Measurements from ENCODE around the gene TPCN2. TPM values are rescaled to one million over a fixed set of nuclear protein-coding genes. Genes with fewer than 3 reads are reported as not detected.

Gene TPCN2
- total and polyA plus RNA-seq, 2 of the 8 experiments (the other 6 are each of a cell fraction or from before 2014, with no cell fraction given), result 9.7 to 18.6 TPM

DNA sequence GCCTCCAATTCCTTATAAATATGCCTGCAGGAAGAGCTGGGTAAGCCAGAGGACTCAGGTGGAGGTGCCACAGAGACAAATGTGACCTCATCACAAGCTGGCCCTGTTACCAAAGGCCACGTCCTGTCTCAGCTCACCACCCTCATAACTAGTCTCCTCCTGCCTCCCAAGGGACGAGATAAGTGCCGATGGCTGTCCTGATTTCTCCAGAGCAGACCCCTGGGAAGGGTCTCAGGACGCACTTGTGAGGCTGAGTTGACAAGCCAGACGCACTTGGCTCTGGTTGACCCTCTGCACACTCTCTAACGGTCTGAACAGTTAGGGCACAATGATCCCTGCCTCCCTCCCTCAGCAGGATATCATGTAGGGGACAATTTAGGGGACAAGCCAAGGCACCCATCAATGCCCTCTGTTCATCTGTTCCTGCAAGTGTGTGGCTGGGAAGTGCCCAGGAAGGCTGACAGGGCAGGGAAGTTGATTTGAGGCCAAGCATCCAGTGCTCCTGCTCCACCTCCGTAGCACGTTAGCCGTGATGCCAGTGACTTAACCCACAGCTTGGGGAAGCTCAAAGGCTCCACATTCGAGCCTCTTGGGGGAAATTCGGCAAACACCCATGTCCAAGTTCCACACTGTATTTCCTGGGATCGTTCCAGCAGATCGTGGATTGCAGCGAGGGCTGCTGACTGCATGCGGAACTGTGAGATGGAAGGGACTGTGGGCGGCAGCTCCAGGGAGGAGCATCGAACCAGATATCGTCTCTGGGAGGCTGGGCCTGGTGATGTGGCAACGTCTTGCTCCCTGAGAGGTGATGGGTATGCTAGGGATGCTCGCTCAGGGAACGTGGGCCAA is 109.8 kb downstream of the TPCN2 start:
- Histone ChIP-seq H4K8ac (ENCODE audit: extremely low read depth, insufficient read depth, low read length) (peak overlapping the region; percentile 14; the same call in 1 of the 2 replicates), H2BK120ac (replicated peaks; ENCODE audit: low read depth, low read length) (no peak overlapping the region), H3K27me3 (replicated peaks in 1 of 4; ENCODE audit: control insufficient read depth in 3 of 4, extremely low read depth in 1 of 4, insufficient read depth in 3 of 4, low read length in 3 of 4) (no peaks in the 10 kb centered on the region), H3K4ac (replicated peaks; ENCODE audit: insufficient read length, low read depth, low read length) (no peak overlapping the region), H3K23me2 (ENCODE audit: low read depth, low read length) (no peaks in the 10 kb centered on the region), H3K79me2 (ENCODE audit: control insufficient read depth in 1 of 2, insufficient read depth in 2 of 2, low read length in 2 of 2) (no peaks in the 10 kb centered on the region), H2BK5ac (ENCODE audit: low read depth, low read length) (no peak overlapping the region; the same call in 1 of the 2 replicates), H3K18ac (ENCODE audit: extremely low read depth, low read length) (no peak overlapping the region), H3K4me2 (ENCODE audit: insufficient read depth in 1 of 2, low read depth in 2 of 2, low read length in 2 of 2) (no peak overlapping the region), H3K36me3 (ENCODE audit: control insufficient read depth in 2 of 4, insufficient read depth in 4 of 4, low read length in 3 of 4) (no peaks in the 10 kb centered on the region), H3K9me3 (ENCODE audit: insufficient read depth in 2 of 2, low read depth in 1 of 2, low read length in 1 of 2) (no peaks in the 10 kb centered on the region), H3K23ac (ENCODE audit: insufficient read length) (no peak overlapping the region), H3K56ac (replicated peaks; ENCODE audit: insufficient read length, low read depth, low read length) (no peak overlapping the region), H3K14ac (ENCODE audit: insufficient read length) (no peak overlapping the region), H3K4me3 (ENCODE audit: extremely low read depth in 1 of 4, insufficient read depth in 2 of 4, low read depth in 3 of 4, low read length in 4 of 4) (no peak overlapping the region), H4K5ac (ENCODE audit: insufficient read length, low read depth, low read length) (no peak overlapping the region), H2BK15ac (ENCODE audit: low read length) (no peak overlapping the region), H3K4me1 (replicated peaks in 1 of 4; ENCODE audit: control insufficient read depth in 3 of 4, insufficient read depth in 4 of 4, low read length in 3 of 4) (no peaks in the 10 kb centered on the region), H2AK5ac (ENCODE audit: low read depth, low read length) (no peak overlapping the region), H2BK12ac (ENCODE audit: low read depth, low read length) (no peak overlapping the region; the same call in 1 of the 2 replicates), H2AFZ (ENCODE audit: low read length) (no peak overlapping the region), H3K79me1 (ENCODE audit: low read depth, low read length) (no peaks in the 10 kb centered on the region), H4K91ac (replicated peaks; ENCODE audit: insufficient read length, low read length) (peak overlapping the region; percentile 47), H3K27ac (ENCODE audit: low read depth, low read length) (no peak overlapping the region), H2BK20ac (ENCODE audit: low read length) (no peak overlapping the region), H4K20me1 (replicated peaks in 1 of 2; ENCODE audit: control insufficient read depth in 1 of 2, insufficient read depth in 2 of 2, low read length in 2 of 2) (no peaks in the 10 kb centered on the region), H3K9ac (replicated peaks in 1 of 4; ENCODE audit: extremely low read depth in 1 of 4, low read depth in 3 of 4, low read length in 3 of 4) (no peak overlapping the region)
- no peak for FAIRE-seq
- ChIA-PET CTCF (ENCODE audit: partially characterized antibody) (interaction anchor here (0.8 to 1.4 kb wide), 3 partner anchors 11 to 53 kb away, joined by 3 to 7 read pairs (median 4); no protein-coding TSS in a partner anchor), POLR2A (ENCODE audit: partially characterized antibody) (no interaction called here)
- 85% methylated on average over 21 of the region's 21 CpGs; no CpG with 5 or more reads in 1 of the 2 experiments for WGBS, 2 experiments (ENCODE audit: extremely low coverage in 1 of 2, insufficient coverage in 1 of 2, insufficient read length in 1 of 2, insufficient replicate concordance in 2 of 2, low coverage in 1 of 2, low lambda C conversion rate in 2 of 2, missing lambda C conversion rate in 1 of 2)
- DNase-seq (ENCODE audit: low read depth in 1 of 2, low spot score in 2 of 2), result no peak
- no peak for TF ChIP-seq KDM4A (IDR thresholded peaks at IDR 0.05; ENCODE audit: low read depth, low read length, severe bottlenecking)
